ENCODE results near the gene SHMT2.

The SHMT2 gene

GRCh38 chr12:57188090-57188425, 41.5 kb upstream of the SHMT2 start:
- H3K4me1 ChIP-seq (ENCODE audit: control insufficient read depth, insufficient read depth, low read length): no peaks in the 10 kb centered on the region
- no peak overlapping the region for H3K27ac ChIP-seq (ENCODE audit: low read depth, low read length)
- no peaks in the 10 kb centered on the region for H3K9me3 ChIP-seq (ENCODE audit: control insufficient read depth, insufficient read depth, low read length)
- H3K27me3 ChIP-seq (ENCODE audit: control insufficient read depth, insufficient read depth, low read length): no peaks in the 10 kb centered on the region
- H3K36me3 ChIP-seq (ENCODE audit: control insufficient read depth, insufficient read depth, low read length): peaks cover 100% of the 10 kb centered on the region
- H3K9ac ChIP-seq (ENCODE audit: low read depth, low read length): no peak overlapping the region
- H3K4me3 ChIP-seq (ENCODE audit: low read depth, low read length): no peak overlapping the region

- no peaks in the 10 kb centered on the region for H3K9me3 ChIP-seq (ENCODE audit: control insufficient read depth, insufficient read depth, low read length)
- no peak overlapping the region for H3K9ac ChIP-seq (ENCODE audit: low read depth, low read length)
- no peaks in the 10 kb centered on the region for H3K4me1 ChIP-seq (ENCODE audit: control insufficient read depth, insufficient read depth, low read length)
- no peak overlapping the region for H3K4me3 ChIP-seq (ENCODE audit: low read depth, low read length)
- no peaks in the 10 kb centered on the region for H3K27me3 ChIP-seq (ENCODE audit: control insufficient read depth, insufficient read depth, low read length)
- H3K27ac ChIP-seq (ENCODE audit: low read depth, low read length): no peak overlapping the region
- peaks cover 100% of the 10 kb centered on the region for H3K36me3 ChIP-seq (ENCODE audit: control insufficient read depth, insufficient read depth, low read length)
Observed at GRCh38 chr12:57190037-57190436, 39.5 kb upstream of the SHMT2 start.

- Histone ChIP-seq H3K36me3 (ENCODE audit: control insufficient read depth, insufficient read depth, low read length) (peaks cover 100% of the 10 kb centered on the region), H3K27me3 (ENCODE audit: control insufficient read depth, insufficient read depth, low read length) (no peaks in the 10 kb centered on the region), H3K9me3 (ENCODE audit: control insufficient read depth, insufficient read depth, low read length) (no peaks in the 10 kb centered on the region), H3K27ac (ENCODE audit: low read depth, low read length) (no peak overlapping the region), H3K4me1 (ENCODE audit: control insufficient read depth, insufficient read depth, low read length) (no peaks in the 10 kb centered on the region), H3K4me3 (ENCODE audit: low read depth, low read length) (no peak overlapping the region), H3K9ac (ENCODE audit: low read depth, low read length) (no peak overlapping the region)
Observed at GRCh38 chr12:57190821-57191220, 38.7 kb upstream of the SHMT2 start.

GRCh38 chr12:57191410-57191809, 38.1 kb upstream of the SHMT2 start:
- Histone ChIP-seq H3K27ac (ENCODE audit: low read depth, low read length) (no peak overlapping the region), H3K36me3 (ENCODE audit: control insufficient read depth, insufficient read depth, low read length) (peaks cover 100% of the 10 kb centered on the region), H3K9me3 (ENCODE audit: control insufficient read depth, insufficient read depth, low read length) (no peaks in the 10 kb centered on the region), H3K4me1 (ENCODE audit: control insufficient read depth, insufficient read depth, low read length) (no peaks in the 10 kb centered on the region), H3K9ac (ENCODE audit: low read depth, low read length) (no peak overlapping the region), H3K4me3 (ENCODE audit: low read depth, low read length) (no peak overlapping the region), H3K27me3 (ENCODE audit: control insufficient read depth, insufficient read depth, low read length) (no peaks in the 10 kb centered on the region)

GRCh38 chr12:57192920-57193319, 36.6 kb upstream of the SHMT2 start:
- Histone ChIP-seq H3K27ac (ENCODE audit: low read depth, low read length) (no peak overlapping the region), H3K36me3 (ENCODE audit: control insufficient read depth, insufficient read depth, low read length) (peaks cover 100% of the 10 kb centered on the region), H3K9ac (ENCODE audit: low read depth, low read length) (no peak overlapping the region), H3K4me3 (ENCODE audit: low read depth, low read length) (no peak overlapping the region), H3K4me1 (ENCODE audit: control insufficient read depth, insufficient read depth, low read length) (no peaks in the 10 kb centered on the region), H3K9me3 (ENCODE audit: control insufficient read depth, insufficient read depth, low read length) (no peaks in the 10 kb centered on the region), H3K27me3 (ENCODE audit: control insufficient read depth, insufficient read depth, low read length) (no peaks in the 10 kb centered on the region)

- Histone ChIP-seq H3K27me3 (ENCODE audit: control insufficient read depth, insufficient read depth, low read length) (no peaks in the 10 kb centered on the region), H3K36me3 (ENCODE audit: control insufficient read depth, insufficient read depth, low read length) (peaks cover 100% of the 10 kb centered on the region)
Observed at GRCh38 chr12:57193706-57194245, 35.7 kb upstream of the SHMT2 start.

GRCh38 chr12:57194253-57194652, 35.3 kb upstream of the SHMT2 start:
- Histone ChIP-seq H3K36me3 (ENCODE audit: control insufficient read depth, insufficient read depth, low read length) (peaks cover 100% of the 10 kb centered on the region), H3K27me3 (ENCODE audit: control insufficient read depth, insufficient read depth, low read length) (no peaks in the 10 kb centered on the region), H3K27ac (ENCODE audit: low read depth, low read length) (no peak overlapping the region), H3K4me3 (ENCODE audit: low read depth, low read length) (no peak overlapping the region), H3K9ac (ENCODE audit: low read depth, low read length) (no peak overlapping the region), H3K9me3 (ENCODE audit: control insufficient read depth, insufficient read depth, low read length) (no peaks in the 10 kb centered on the region), H3K4me1 (ENCODE audit: control insufficient read depth, insufficient read depth, low read length) (no peaks in the 10 kb centered on the region)

More at GRCh38 chr12:57193706-57194245, 35.7 kb upstream of the SHMT2 start:
- Histone ChIP-seq H3K4me3 (ENCODE audit: low read depth, low read length) (no peak overlapping the region), H3K4me1 (ENCODE audit: control insufficient read depth, insufficient read depth, low read length) (no peaks in the 10 kb centered on the region), H3K27ac (ENCODE audit: low read depth, low read length) (no peak overlapping the region), H3K9me3 (ENCODE audit: control insufficient read depth, insufficient read depth, low read length) (no peaks in the 10 kb centered on the region), H3K9ac (ENCODE audit: low read depth, low read length) (no peak overlapping the region)

- Histone ChIP-seq H3K4me3 (ENCODE audit: low read depth, low read length) (no peak overlapping the region), H3K27ac (ENCODE audit: low read depth, low read length) (no peak overlapping the region), H3K9me3 (ENCODE audit: control insufficient read depth, insufficient read depth, low read length) (no peaks in the 10 kb centered on the region), H3K4me1 (ENCODE audit: control insufficient read depth, insufficient read depth, low read length) (no peaks in the 10 kb centered on the region), H3K36me3 (ENCODE audit: control insufficient read depth, insufficient read depth, low read length) (peaks cover 100% of the 10 kb centered on the region), H3K9ac (ENCODE audit: low read depth, low read length) (no peak overlapping the region), H3K27me3 (ENCODE audit: control insufficient read depth, insufficient read depth, low read length) (no peaks in the 10 kb centered on the region)
Observed at GRCh38 chr12:57195186-57195585, 34.3 kb upstream of the SHMT2 start.

GRCh38 chr12:57195611-57196371, 33.7 kb upstream of the SHMT2 start:
- H3K27me3 ChIP-seq (ENCODE audit: control insufficient read depth, insufficient read depth, low read length): no peaks in the 10 kb centered on the region
- no peak overlapping the region for H3K27ac ChIP-seq (ENCODE audit: low read depth, low read length)
- no peak overlapping the region for H3K4me3 ChIP-seq (ENCODE audit: low read depth, low read length)
- no peaks in the 10 kb centered on the region for H3K9me3 ChIP-seq (ENCODE audit: control insufficient read depth, insufficient read depth, low read length)
- peaks cover 99% of the 10 kb centered on the region for H3K36me3 ChIP-seq (ENCODE audit: control insufficient read depth, insufficient read depth, low read length)
- no peaks in the 10 kb centered on the region for H3K4me1 ChIP-seq (ENCODE audit: control insufficient read depth, insufficient read depth, low read length)
- no peak overlapping the region for H3K9ac ChIP-seq (ENCODE audit: low read depth, low read length)

GRCh38 chr12:57196439-57196838, 33.1 kb upstream of the SHMT2 start:
- H3K4me1 ChIP-seq (ENCODE audit: control insufficient read depth, insufficient read depth, low read length): no peaks in the 10 kb centered on the region
- peaks cover 99% of the 10 kb centered on the region for H3K36me3 ChIP-seq (ENCODE audit: control insufficient read depth, insufficient read depth, low read length)
- H3K9me3 ChIP-seq (ENCODE audit: control insufficient read depth, insufficient read depth, low read length): no peaks in the 10 kb centered on the region
- no peak overlapping the region for H3K27ac ChIP-seq (ENCODE audit: low read depth, low read length)
- H3K27me3 ChIP-seq (ENCODE audit: control insufficient read depth, insufficient read depth, low read length): no peaks in the 10 kb centered on the region
- no peak overlapping the region for H3K9ac ChIP-seq (ENCODE audit: low read depth, low read length)
- no peak overlapping the region for H3K4me3 ChIP-seq (ENCODE audit: low read depth, low read length)

- Histone ChIP-seq H3K9me3 (ENCODE audit: control insufficient read depth, insufficient read depth, low read length) (no peaks in the 10 kb centered on the region), H3K27me3 (ENCODE audit: control insufficient read depth, insufficient read depth, low read length) (no peaks in the 10 kb centered on the region), H3K9ac (ENCODE audit: low read depth, low read length) (no peak overlapping the region), H3K4me3 (ENCODE audit: low read depth, low read length) (no peak overlapping the region), H3K27ac (ENCODE audit: low read depth, low read length) (no peak overlapping the region), H3K36me3 (ENCODE audit: control insufficient read depth, insufficient read depth, low read length) (peaks cover 99% of the 10 kb centered on the region), H3K4me1 (ENCODE audit: control insufficient read depth, insufficient read depth, low read length) (no peaks in the 10 kb centered on the region)
Observed at GRCh38 chr12:57196956-57197355, 32.6 kb upstream of the SHMT2 start.
